ENCODE data around the gene ULK3. TPM values are rescaled to one million over a fixed set of nuclear protein-coding genes. Genes with fewer than 3 reads are reported as not detected.

Gene ULK3
- total RNA-seq, 1 donor from 2014 or later = 25.6 TPM

DNA sequence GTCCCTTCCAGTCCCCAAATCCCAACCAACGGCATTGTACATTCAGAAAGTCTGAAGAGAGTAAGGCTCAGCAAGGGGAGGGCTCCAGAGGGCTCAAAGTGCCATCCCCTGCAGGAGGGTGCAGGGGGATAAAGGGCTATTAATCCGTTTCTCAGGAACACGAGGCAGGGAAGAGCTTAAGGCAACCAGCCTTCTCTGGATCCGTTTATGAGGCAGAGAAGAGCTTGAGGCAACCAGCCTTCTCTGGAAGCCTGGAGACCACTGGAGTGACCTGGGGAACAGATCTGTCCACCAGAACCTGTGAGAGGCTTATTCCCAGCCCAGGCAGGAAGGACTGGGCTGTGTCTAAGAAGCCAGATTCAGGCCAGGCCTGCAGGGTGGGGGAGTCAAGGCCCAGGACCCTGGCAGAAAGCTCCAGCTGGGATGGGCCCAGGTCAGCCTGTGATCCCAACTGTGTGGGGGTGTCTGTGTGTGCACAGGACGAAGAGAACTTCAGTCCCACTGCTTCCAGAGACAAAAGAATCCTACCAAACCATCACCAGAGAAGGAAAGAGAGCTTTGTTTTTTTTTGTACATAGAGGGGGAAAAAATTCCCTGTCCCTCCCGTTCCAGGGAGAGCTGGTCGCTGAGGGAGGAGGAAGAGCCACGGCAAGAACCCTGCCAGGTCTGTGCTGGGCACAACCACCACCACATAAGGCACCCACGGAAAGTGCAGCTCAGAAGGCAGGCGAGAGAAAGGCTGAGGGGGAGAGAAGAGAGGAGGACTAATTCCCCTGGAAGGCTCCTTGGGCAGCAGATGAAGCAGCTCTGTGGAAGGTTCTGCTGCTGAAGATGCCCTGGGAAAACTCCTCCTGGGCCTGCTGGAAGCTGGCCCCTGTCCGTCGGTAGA, 1.6 kb upstream of the ULK3 start:
- no peak for DNase-seq (ENCODE audit: low spot score)
- intact Hi-C loops (cut with DNase I) = no loop called here

- DNase-seq (ENCODE audit: low spot score) = no peak
- intact Hi-C loops (cut with DNase I) = loop anchor here (2.0 kb wide), 1 partner anchor 59 kb away; no protein-coding TSS in a partner anchor
Observed at GRCh38 chr15:74843891-74844299, 939 bp upstream of the ULK3 start.

- intact Hi-C loops (cut with DNase I) = loop anchor here (2.0 kb wide), 1 partner anchor 59 kb away; no protein-coding TSS in a partner anchor
- no peak for DNase-seq (ENCODE audit: low spot score)
Observed at GRCh38 chr15:74843445-74843828, 481 bp upstream of the ULK3 start.

DNA sequence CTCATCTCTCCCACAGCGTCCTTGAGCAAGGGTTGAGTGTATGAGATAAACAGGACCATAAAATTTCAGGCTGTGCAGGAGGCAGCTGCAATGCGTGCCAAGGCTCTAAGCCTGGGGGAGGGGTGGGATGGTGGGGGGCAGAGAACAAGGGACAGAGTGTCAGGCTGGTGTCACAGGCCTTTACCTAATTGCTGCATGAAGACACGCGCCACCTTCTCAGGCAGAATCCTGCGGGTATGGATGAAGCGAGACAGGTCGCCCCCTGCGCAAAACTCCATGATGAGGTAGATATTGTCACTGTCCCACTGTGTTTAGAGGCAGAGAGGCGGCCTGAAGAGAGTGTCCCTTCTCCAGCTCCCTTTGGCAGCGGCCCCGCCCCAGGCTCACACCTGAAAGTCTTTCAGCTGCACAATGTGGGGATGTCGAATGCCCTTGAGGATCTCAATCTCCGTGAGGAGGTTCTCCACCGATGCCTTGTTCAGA, 1.0 kb downstream of the ULK3 start:
- DNase-seq (ENCODE audit: low spot score) = no peak
- intact Hi-C loops (cut with DNase I) = loop anchor here (2.0 kb wide), 1 partner anchor 61 kb away; no protein-coding TSS in a partner anchor

- DNase-seq (ENCODE audit: low spot score) = no peak
- intact Hi-C loops (cut with DNase I) = no loop called here
Observed at GRCh38 chr15:74840851-74841775, 1.8 kb downstream of the ULK3 start.

GRCh38 chr15:74839526-74840395, 3.2 kb downstream of the ULK3 start:
- intact Hi-C loops (cut with DNase I) = loop anchor here (5.0 kb wide), 1 partner anchor 67 kb away; no protein-coding TSS in a partner anchor

DNA sequence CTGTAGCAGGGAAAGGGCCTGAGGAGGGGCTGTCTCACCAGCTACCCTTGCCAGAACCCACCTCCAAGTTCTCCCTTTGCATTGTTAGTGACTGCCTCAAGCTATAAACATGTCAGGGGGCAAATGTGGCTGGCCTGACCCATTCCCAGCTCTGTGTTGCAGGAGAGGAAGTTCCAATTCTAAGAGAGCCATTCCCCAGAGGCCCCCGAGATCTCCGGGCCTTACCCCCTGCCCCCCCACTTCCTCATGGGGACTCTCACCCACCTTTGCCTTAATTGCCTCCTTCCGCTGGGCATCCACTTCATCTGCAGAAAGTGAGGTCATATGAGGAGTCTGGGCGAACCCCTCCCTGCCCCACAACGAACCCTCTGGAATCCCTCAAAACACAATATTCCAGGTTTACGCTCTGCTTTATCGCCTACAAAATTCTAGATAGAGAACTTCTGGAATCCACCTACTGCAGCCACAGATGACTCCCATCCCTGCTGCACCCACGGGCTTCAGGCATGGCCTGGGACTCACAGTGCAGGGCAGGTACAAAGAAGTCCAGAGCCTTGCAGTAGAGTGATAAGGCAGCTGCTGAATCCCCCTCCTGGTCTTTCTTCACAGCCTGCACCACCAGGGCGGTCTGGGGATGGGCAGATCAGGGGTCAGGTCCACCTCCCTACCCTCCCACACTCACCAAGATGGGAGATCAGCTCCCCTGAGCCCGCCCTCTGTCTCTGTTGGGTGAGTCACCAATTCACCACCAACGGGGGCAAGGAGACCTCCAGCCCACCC, 4.0 kb downstream of the ULK3 start:
- DNase-seq (ENCODE audit: low spot score) = no peak
- intact Hi-C loops (cut with DNase I) = loop anchor here (5.0 kb wide), 1 partner anchor 67 kb away; no protein-coding TSS in a partner anchor

More at GRCh38 chr15:74839526-74840395, 3.2 kb downstream of the ULK3 start:
- DNase-seq (ENCODE audit: low spot score) = no peak

GRCh38 chr15:74838137-74838516, 4.8 kb downstream of the ULK3 start:
- DNase-seq (ENCODE audit: low spot score) = no peak
- intact Hi-C loops (cut with DNase I) = loop anchor here (5.0 kb wide), 1 partner anchor 66 kb away; no protein-coding TSS in a partner anchor

GRCh38 chr15:74837482-74838136, 5.3 kb downstream of the ULK3 start:
- intact Hi-C loops (cut with DNase I) = loop anchor here (5.0 kb wide), 1 partner anchor 65 kb away; no protein-coding TSS in a partner anchor

GRCh38 chr15:74836846-74837245, 6.1 kb downstream of the ULK3 start:
- intact Hi-C loops (cut with DNase I) = loop anchor here (5.0 kb wide), 1 partner anchor 65 kb away; no protein-coding TSS in a partner anchor

More at GRCh38 chr15:74837482-74838136, 5.3 kb downstream of the ULK3 start:
- DNase-seq (ENCODE audit: low spot score) = no peak

DNA sequence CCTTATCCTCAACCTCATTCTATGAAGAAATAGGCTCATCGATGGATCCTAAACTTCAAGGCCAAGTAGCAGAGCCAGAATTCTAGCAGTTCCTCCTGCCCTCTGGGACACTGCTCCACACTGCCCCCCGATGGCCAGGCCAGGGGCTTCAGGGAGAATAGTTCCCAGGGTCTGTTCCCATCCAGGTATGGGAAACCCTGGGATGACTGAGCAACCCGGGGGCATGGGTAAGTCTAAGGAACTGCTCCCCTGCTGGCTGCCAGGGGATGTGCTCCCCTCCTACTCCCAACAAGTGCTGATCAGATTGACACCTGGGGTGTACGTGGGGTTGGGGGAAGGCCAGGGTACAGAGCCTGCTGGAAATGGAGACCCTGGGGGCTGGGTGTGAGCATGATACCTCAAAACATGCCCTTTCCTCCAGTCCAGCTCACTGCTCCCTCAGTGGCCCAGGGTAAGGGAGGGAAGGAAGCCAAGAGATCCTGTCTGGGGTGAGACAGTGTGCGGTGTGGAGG, 7.6 kb downstream of the ULK3 start:
- DNase-seq (ENCODE audit: low spot score) = no peak
- intact Hi-C loops (cut with DNase I) = loop anchor here (5.0 kb wide), 1 partner anchor 63 kb away; no protein-coding TSS in a partner anchor

More at GRCh38 chr15:74836846-74837245, 6.1 kb downstream of the ULK3 start:
- DNase-seq (ENCODE audit: low spot score) = no peak

GRCh38 chr15:74833376-74834107, 9.4 kb downstream of the ULK3 start:
- DNase-seq (ENCODE audit: low spot score) = no peak
- intact Hi-C loops (cut with DNase I) = no loop called here

- no peak for DNase-seq (ENCODE audit: low spot score)
- intact Hi-C loops (cut with DNase I) = no loop called here
Observed at GRCh38 chr15:74832826-74833225, 10.1 kb downstream of the ULK3 start.

- intact Hi-C loops (cut with DNase I) = no loop called here
Observed at GRCh38 chr15:74831813-74832495, 11.0 kb downstream of the ULK3 start.

GRCh38 chr15:74830868-74831267, 12.1 kb downstream of the ULK3 start:
- intact Hi-C loops (cut with DNase I) = no loop called here
- no peak for DNase-seq (ENCODE audit: low spot score)

More at GRCh38 chr15:74831813-74832495, 11.0 kb downstream of the ULK3 start:
- no peak for DNase-seq (ENCODE audit: low spot score)

GRCh38 chr15:74829991-74830390, 13.0 kb downstream of the ULK3 start:
- DNase-seq (ENCODE audit: low spot score) = no peak
- intact Hi-C loops (cut with DNase I) = no loop called here

Data from cardiac septum (tissue), 1 donor.